ENCODE data around the gene EFNB1. TPM values are rescaled to one million over a fixed set of nuclear protein-coding genes. Genes with fewer than 3 reads are reported as not detected.
A peak's percentile ranks its signal among the peaks of the same experiment; 100 is the strongest.

The EFNB1 gene
- total and polyA plus RNA-seq, 10 donors: 4.8 to 48.7 (median 29.9) TPM

GRCh38 chrX:68832101-68832416 lies 3.2 kb downstream of the EFNB1 start:
- Histone ChIP-seq H3K27ac (peak overlapping the region in 4 of 8 donors; percentile 15 to 85 (median 52)), H3K4me3 (peak overlapping the region in 7 of 8 donors; percentile 4 to 82 (median 64)), H3K36me3 (no peaks in the 10 kb centered on the region), H3K4me1 (peaks cover 0 to 58% (median 13%) of the 10 kb centered on the region in 6 donors), H3K27me3 (replicated peaks in 1 of 7) (peaks cover 0 to 20% (median 5%) of the 10 kb centered on the region in 7 donors), H3K9me3 (no peaks in the 10 kb centered on the region)
- WGBS, 5 donors: 1 to 19% (median 12%) methylated on average over 7 to 11 of the region's 11 CpGs
- TF ChIP-seq POLR2A (IDR thresholded peaks at IDR 0.05) (no peak), POLR2AphosphoS5 (IDR thresholded peaks at IDR 0.05) (peak in 1 of 3 donors; percentile 67), CTCF (IDR thresholded peaks at IDR 0.05 in 8 of 11, conservative IDR thresholded peaks at IDR 0.05 in 3 of 11) (no peak)
- intact Hi-C loops (cut with DNase I; ENCODE audit: low total_unique reads): no loop called here
- no peak for DNase-seq

- Histone ChIP-seq H3K4me3 (peak overlapping the region in 6 of 8 donors; percentile 40 to 82 (median 66)), H3K27ac (peak overlapping the region in 3 of 8 donors; percentile 15 to 85 (median 84))
- intact Hi-C loops (cut with DNase I; ENCODE audit: low total_unique reads): no loop called here
These were observed 4.0 kb downstream of the EFNB1 start for GRCh38 chrX:68832516-68833447.

GRCh38 chrX:68833448-68833805 lies 4.6 kb downstream of the EFNB1 start:
- 68 to 90% (median 79%) methylated on average over 6 of the region's 6 CpGs; no CpG with 5 or more reads in 1 of the 5 donors for WGBS, 5 donors

More at GRCh38 chrX:68832516-68833447, 4.0 kb downstream of the EFNB1 start:
- 62 to 76% (median 68%) methylated on average over 8 to 12 of the region's 12 CpGs for WGBS, 5 donors
- Histone ChIP-seq H3K27me3 (replicated peaks in 1 of 7) (peaks cover 0 to 18% (median 4%) of the 10 kb centered on the region in 7 donors), H3K4me1 (peaks cover 0 to 54% (median 13%) of the 10 kb centered on the region in 6 donors), H3K9me3 (no peaks in the 10 kb centered on the region), H3K36me3 (no peaks in the 10 kb centered on the region)
- DNase-seq: no peak
- TF ChIP-seq POLR2AphosphoS5 (IDR thresholded peaks at IDR 0.05) (no peak), POLR2A (IDR thresholded peaks at IDR 0.05) (no peak), CTCF (IDR thresholded peaks at IDR 0.05 in 8 of 11, conservative IDR thresholded peaks at IDR 0.05 in 3 of 11) (no peak)

More at GRCh38 chrX:68833448-68833805, 4.6 kb downstream of the EFNB1 start:
- H3K27me3 ChIP-seq (replicated peaks in 1 of 7): peaks cover 0 to 18% (median 4%) of the 10 kb centered on the region in 7 donors
- no peaks in the 10 kb centered on the region for H3K9me3 ChIP-seq
- no peak overlapping the region for H3K27ac ChIP-seq
- no peak for TF ChIP-seq CTCF (IDR thresholded peaks at IDR 0.05 in 8 of 11, conservative IDR thresholded peaks at IDR 0.05 in 3 of 11)
- no peak for TF ChIP-seq POLR2AphosphoS5 (IDR thresholded peaks at IDR 0.05)
- no peak for TF ChIP-seq POLR2A (IDR thresholded peaks at IDR 0.05)
- intact Hi-C loops (cut with DNase I; ENCODE audit: low total_unique reads): no loop called here
- H3K4me3 ChIP-seq: peak overlapping the region in 2 of 8 donors; percentile 80 to 82
- H3K4me1 ChIP-seq: peaks cover 0 to 48% (median 13%) of the 10 kb centered on the region in 6 donors
- H3K36me3 ChIP-seq: no peaks in the 10 kb centered on the region
- DNase-seq: no peak

Data from spleen (tissue), 11 donors.